Lung (tissue), 12 donors: ENCODE measurements around the gene SPAG5. TPM values are rescaled to one million over a fixed set of nuclear protein-coding genes. Genes with fewer than 3 reads are reported as not detected.

Experiments used
- ATAC-seq: fragments of 200-7000 bp; cut with Tn5 transposase; one replicate; pipeline ENCODE4 v1.9.1; 2020; ENCODE audit warnings: moderate number of reproducible peaks; ENCODE audit not compliant: insufficient read depth, low FRiP score
- DNase-seq, 3 donors: peaks; one replicate each; pipeline ENCODE4 v3.0.0-alpha.2; 2013 to 2017
- H3K27ac ChIP-seq, 2 donors: one replicate each; pipeline ENCODE4 v1.5.1; 2013; ENCODE audit warnings: mild to moderate bottlenecking in 2 of 2, moderate library complexity in 2 of 2, control low read depth in 1 of 2, inconsistent platforms in 1 of 2, low read depth in 1 of 2, low read length in 1 of 2
- H3K27me3 ChIP-seq, 3 donors: one replicate each; pipeline ENCODE4 v1.5.1; 2013; ENCODE audit warnings: low read length in 2 of 3; ENCODE audit not compliant: control insufficient read depth in 3 of 3, insufficient read depth in 3 of 3
- H3K36me3 ChIP-seq, 4 donors: one replicate each; pipeline ENCODE4 v1.5.1; 2013; ENCODE audit warnings: low read length in 4 of 4, mild to moderate bottlenecking in 1 of 4, moderate library complexity in 1 of 4; ENCODE audit not compliant: control insufficient read depth in 4 of 4, insufficient read depth in 4 of 4
- H3K4me1 ChIP-seq, 5 donors: one replicate each; pipeline ENCODE4 v1.5.1; 2013; ENCODE audit warnings: low read length in 5 of 5, mild to moderate bottlenecking in 2 of 5, moderate library complexity in 1 of 5; ENCODE audit not compliant: control insufficient read depth in 5 of 5, insufficient read depth in 5 of 5
- H3K4me3 ChIP-seq: one replicate; pipeline ENCODE4 v1.5.1; 2013; ENCODE audit warnings: mild to moderate bottlenecking, control low read depth, moderate library complexity
- H3K9ac ChIP-seq, 2 donors: one replicate each; pipeline ENCODE4 v1.5.1; 2013; ENCODE audit warnings: low read length in 2 of 2, control low read depth in 1 of 2; ENCODE audit not compliant: insufficient read depth in 1 of 2
- H3K9me3 ChIP-seq, 4 donors: one replicate each; pipeline ENCODE4 v1.5.1; 2013; ENCODE audit warnings: low read length in 3 of 4, mild to moderate bottlenecking in 1 of 4, moderate library complexity in 1 of 4; ENCODE audit not compliant: control insufficient read depth in 4 of 4, insufficient read depth in 3 of 4
- CTCF ChIP-seq: IDR thresholded peaks from 2 replicates; pipeline ENCODE4 v1.5.1; 2012; ENCODE audit warnings: mild to moderate bottlenecking; ENCODE audit errors: control extremely low read depth, extremely low read depth
- whole genome bisulfite sequencing, 2 donors: extraction: QIAGEN DNeasy Blood & Tissue Kit; methylation state at CpG; one replicate each; pipeline ENCODE4 v1.1.7; 2013; 5-methylcytosine and 5-hydroxymethylcytosine counted together
- polyA plus RNA-seq, 2 donors: library from polyadenylated mRNA; stranded (reverse); fragments of 200-250 nt; gene quantifications; one replicate each; pipeline ENCODE4 v1.2.1, GENCODE V29; 2013
- total RNA-seq, 2 donors: library from RNA; depleted of rRNA in 1 of 2; stranded (reverse); fragments of >200 nt in 1 of 2; gene quantifications; one replicate each; pipeline ENCODE4 v1.2.1, GENCODE V29; 2014 to 2021
- donor health status: control.
- donor health status: control.
- donor health status: Bipolar disorder and iron deficiency.
- donor health status: healthy.
- donor health status: DM: yes; HTN: yes; CAD: no.

Gene SPAG5
- total and polyA plus RNA-seq, 4 donors, result 6.3 to 15.0 (median 10.2) TPM

GRCh38 chr17:28549236-28550132 lies 49.3 kb downstream of the SPAG5 start:
- DNase-seq (no peak), ATAC-seq (no peak)
- 61 to 75% methylated on average over 3 of the region's 3 CpGs for WGBS, 2 donors
- H3K4me3 ChIP-seq, result no peak overlapping the region
- no peak overlapping the region for H3K9ac ChIP-seq
- H3K27ac ChIP-seq, result no peak overlapping the region
- H3K36me3 ChIP-seq, result peaks cover 0 to 15% (median 11%) of the 10 kb centered on the region in 4 donors
- H3K27me3 ChIP-seq, result no peaks in the 10 kb centered on the region
- no peaks in the 10 kb centered on the region for H3K9me3 ChIP-seq
- TF ChIP-seq CTCF, result no peak
- peaks cover 0 to 12% (median 4%) of the 10 kb centered on the region in 5 donors for H3K4me1 ChIP-seq

- DNase-seq, result no peak
- Histone ChIP-seq H3K9me3 (no peaks in the 10 kb centered on the region), H3K27me3 (no peaks in the 10 kb centered on the region), H3K9ac (no peak overlapping the region), H3K4me3 (no peak overlapping the region), H3K36me3 (peaks cover 0 to 6% (median 3%) of the 10 kb centered on the region in 4 donors), H3K4me1 (peaks cover 0 to 12% (median 4%) of the 10 kb centered on the region in 5 donors), H3K27ac (no peak overlapping the region)
- no peak for TF ChIP-seq CTCF
- 90 to 94% methylated on average over 6 of the region's 6 CpGs for WGBS, 2 donors
- ATAC-seq, result no peak
These were observed 50.3 kb downstream of the SPAG5 start for GRCh38 chr17:28548417-28549130.

- WGBS, 2 donors, result 43 to 59% methylated on average over 26 of the region's 26 CpGs
- no peaks in the 10 kb centered on the region for H3K27me3 ChIP-seq
- TF ChIP-seq CTCF, result peak; percentile 59
- no peak overlapping the region for H3K9ac ChIP-seq
- peaks cover 0 to 12% (median 2%) of the 10 kb centered on the region in 5 donors for H3K4me1 ChIP-seq
- H3K9me3 ChIP-seq, result no peaks in the 10 kb centered on the region
- ATAC-seq (peak; percentile 48), DNase-seq (peak; percentile 72 to 76 (median 74))
- H3K4me3 ChIP-seq, result no peak overlapping the region
- H3K27ac ChIP-seq, result peak overlapping the region in 1 of 2 donors; percentile 54
- peaks cover 0 to 4% (median 0%) of the 10 kb centered on the region in 4 donors for H3K36me3 ChIP-seq
These were observed 51.0 kb downstream of the SPAG5 start for GRCh38 chr17:28547623-28548416.
